Measurements from ENCODE around the gene ZNF736. TPM values are rescaled to one million over a fixed set of nuclear protein-coding genes. Genes with fewer than 3 reads are reported as not detected.

Gene ZNF736
- total RNA-seq = 6.6 and 8.9 TPM in 2 replicates

GRCh38 chr7:64313740-64314491 lies at the start of gene ZNF736:
ZNF736 (plus strand) TSS chr7:64313961; CDS start chr7:64314151, 190 bp downstream.

Other genes with a start within 250 kb of the ZNF736 start
- gene ZNF735, start 106.8 kb upstream of the ZNF736 start, total RNA-seq = not detected in 2 replicates
- not detected in 2 replicates for gene ZNF679, start 85.5 kb upstream of the ZNF736 start, total RNA-seq
- gene ZNF680, start 249.1 kb downstream of the ZNF736 start, total RNA-seq = 2.0 and 10.3 TPM in 2 replicates